CD4-positive, alpha-beta T cell treated with Interleukin-15 for 1 hour (primary cell): ENCODE results near the gene TTC9.
"Not testable (repeated sequence)": the region's sequence is repeated elsewhere in the genome, so short reads cannot be mapped to it uniquely, and the experiment has no call there.

Experiments used
- DNase-seq: peaks from one replicate; pipeline ENCODE4 v3.0.0-alpha.2; 2020

TTC9 gene

GRCh38 chr14:70685474-70686197 is 43.9 kb downstream of the TTC9 start:
- DNase-seq, result no peak

- peak; percentile 58 for DNase-seq
These were observed 50.5 kb downstream of the TTC9 start for GRCh38 chr14:70692210-70692609.

- DNase-seq, result no peak
These were observed 54.3 kb downstream of the TTC9 start for GRCh38 chr14:70696026-70696425.

- DNase-seq, result no peak
These were observed 56.0 kb downstream of the TTC9 start for GRCh38 chr14:70697701-70698100.

GRCh38 chr14:70698288-70698687 is 56.6 kb downstream of the TTC9 start:
- peak; percentile 24 for DNase-seq

- DNase-seq, result no peak
These were observed 57.9 kb downstream of the TTC9 start for GRCh38 chr14:70699646-70700045.

GRCh38 chr14:70700955-70701585 is 59.4 kb downstream of the TTC9 start:
- DNase-seq, result no peak

GRCh38 chr14:70701610-70702009 is 59.9 kb downstream of the TTC9 start:
- DNase-seq, result no peak

GRCh38 chr14:70702161-70702560 is 60.4 kb downstream of the TTC9 start:
- no peak for DNase-seq

GRCh38 chr14:70703621-70704168 is 62.0 kb downstream of the TTC9 start:
- DNase-seq, result not testable (repeated sequence)

GRCh38 chr14:70704960-70705359 is 63.2 kb downstream of the TTC9 start:
- no peak for DNase-seq

- DNase-seq, result no peak
These were observed 64.5 kb downstream of the TTC9 start for GRCh38 chr14:70706177-70706576.

GRCh38 chr14:70707138-70708038 is 65.7 kb downstream of the TTC9 start:
- DNase-seq, result no peak

- DNase-seq, result no peak
These were observed 67.2 kb downstream of the TTC9 start for GRCh38 chr14:70708717-70709570.

- no peak for DNase-seq
These were observed 68.1 kb downstream of the TTC9 start for GRCh38 chr14:70709726-70710382.

- no peak for DNase-seq
These were observed 69.7 kb downstream of the TTC9 start for GRCh38 chr14:70711451-70711850.

- no peak for DNase-seq
These were observed 71.4 kb downstream of the TTC9 start for GRCh38 chr14:70713096-70713495.

GRCh38 chr14:70713511-70713916 is 71.8 kb downstream of the TTC9 start:
- DNase-seq, result no peak

- no peak for DNase-seq
These were observed 72.4 kb downstream of the TTC9 start for GRCh38 chr14:70714055-70714550.

GRCh38 chr14:70716483-70716882 is 74.8 kb downstream of the TTC9 start:
- no peak for DNase-seq

GRCh38 chr14:70716958-70717357 is 75.2 kb downstream of the TTC9 start:
- no peak for DNase-seq
